Measurements from ENCODE around the gene ARHGDIA.

- TF ChIP-seq POLR2A (IDR thresholded peaks at IDR 0.05; ENCODE audit: low read depth, low read length) (no peak), POLR2AphosphoS5 (IDR thresholded peaks at IDR 0.05; ENCODE audit: low read depth, low read length) (no peak), SPI1 (IDR thresholded peaks at IDR 0.05; ENCODE audit: low read depth, low read length) (no peak), TAF1 (IDR thresholded peaks at IDR 0.05; ENCODE audit: low read depth, low read length) (no peak), POU2F2 (IDR thresholded peaks at IDR 0.05; ENCODE audit: low read depth, low read length) (no peak)
These were observed 48.9 kb downstream of the ARHGDIA start for GRCh38 chr17:81822312-81822637.

All from GM12891 (cell line).